NK-92 (cell line): ENCODE data around the gene TMEM184B.
"Not testable (repeated sequence)": the region's sequence is repeated elsewhere in the genome, so short reads cannot be mapped to it uniquely, and the experiment has no call there.

Experiments
- DNase-seq: peaks from one replicate; lab custom pipeline; 2025; ENCODE audit not compliant: unreplicated experiment; lab: John Stamatoyannopoulos, UW

The TMEM184B gene

GRCh38 chr22:38249803-38250642, 22.8 kb downstream of the TMEM184B start:
- no peak for DNase-seq

- no peak for DNase-seq
Measured at GRCh38 chr22:38249301-38249700, 23.5 kb downstream of the TMEM184B start.

- DNase-seq = no peak
Measured at GRCh38 chr22:38248280-38248679, 24.5 kb downstream of the TMEM184B start.

- DNase-seq = no peak
Measured at GRCh38 chr22:38247713-38248112, 25.1 kb downstream of the TMEM184B start.

GRCh38 chr22:38246692-38247091, 26.1 kb downstream of the TMEM184B start:
- no peak for DNase-seq

GRCh38 chr22:38246046-38246658, 26.7 kb downstream of the TMEM184B start:
- no peak for DNase-seq

- no peak for DNase-seq
Measured at GRCh38 chr22:38244106-38244505, 28.7 kb downstream of the TMEM184B start.

- no peak for DNase-seq
Measured at GRCh38 chr22:38243007-38243765, 29.6 kb downstream of the TMEM184B start.

GRCh38 chr22:38240734-38241252, 32.0 kb downstream of the TMEM184B start:
- no peak for DNase-seq

GRCh38 chr22:38239101-38239761, 33.6 kb downstream of the TMEM184B start:
- no peak for DNase-seq

- no peak for DNase-seq
Measured at GRCh38 chr22:38238519-38239071, 34.2 kb downstream of the TMEM184B start.

- no peak for DNase-seq
Measured at GRCh38 chr22:38236786-38237185, 36.0 kb downstream of the TMEM184B start.

- no peak for DNase-seq
Measured at GRCh38 chr22:38235240-38235850, 37.5 kb downstream of the TMEM184B start.

GRCh38 chr22:38233856-38234255, 39.0 kb downstream of the TMEM184B start:
- DNase-seq = not testable (repeated sequence)

GRCh38 chr22:38233427-38233826, 39.4 kb downstream of the TMEM184B start:
- DNase-seq = no peak

GRCh38 chr22:38232196-38232595, 40.6 kb downstream of the TMEM184B start:
- no peak for DNase-seq

- no peak for DNase-seq
Measured at GRCh38 chr22:38230916-38231315, 41.9 kb downstream of the TMEM184B start.

GRCh38 chr22:38230108-38230825, 42.5 kb downstream of the TMEM184B start:
- DNase-seq = no peak

GRCh38 chr22:38228873-38229740, 43.7 kb downstream of the TMEM184B start:
- no peak for DNase-seq
